Loucy (cell line): ENCODE data around the gene SLC22A16.

Experiments used
- H2AFZ ChIP-seq: fragments of 200-600 bp; sonication (generic); 2 replicates; pipeline ENCODE4 v1.6.0; 2016; ENCODE audit warnings: antibody characterized with exemption, mild to moderate bottlenecking, low read length, moderate library complexity
- H3F3A ChIP-seq: fragments of 200-600 bp; 2 replicates; pipeline ENCODE4 v1.6.0; 2016; ENCODE audit warnings: antibody characterized with exemption, low read depth, mild to moderate bottlenecking
- H3K27me3 ChIP-seq: fragments of 200-600 bp; sonication (generic); 2 replicates; pipeline ENCODE4 v1.6.1; 2014; ENCODE audit warnings: low read length, mild to moderate bottlenecking; ENCODE audit not compliant: insufficient read depth, poor library complexity, severe bottlenecking
- H3K36me3 ChIP-seq: fragments of 200-600 bp; sonication (generic); 2 replicates; pipeline ENCODE4 v1.6.1; 2016; ENCODE audit warnings: low read length; ENCODE audit not compliant: insufficient read depth
- H3K4me1 ChIP-seq: fragments of 200-600 bp; sonication (generic); 2 replicates; pipeline ENCODE4 v1.5.1; 2014; ENCODE audit warnings: low read length, mild to moderate bottlenecking; ENCODE audit not compliant: insufficient read depth, poor library complexity, severe bottlenecking
- H3K4me2 ChIP-seq: fragments of 200-600 bp; sonication (generic); 2 replicates; pipeline ENCODE4 v1.6.0; 2014; ENCODE audit warnings: antibody characterized with exemption, low read length, low read depth, mild to moderate bottlenecking; ENCODE audit not compliant: poor library complexity, severe bottlenecking
- H3K4me3 ChIP-seq: fragments of 200-600 bp; sonication (generic); 2 replicates; pipeline ENCODE4 v1.5.1; 2014; ENCODE audit warnings: low read length, mild to moderate bottlenecking, mixed read lengths; ENCODE audit not compliant: poor library complexity, severe bottlenecking
- H3K79me2 ChIP-seq: fragments of 200-600 bp; sonication (generic); 2 replicates; pipeline ENCODE4 v1.6.1; 2014; ENCODE audit warnings: low read length; ENCODE audit not compliant: insufficient read depth
- H3K9ac ChIP-seq: fragments of 200-600 bp; sonication (generic); 2 replicates; pipeline ENCODE4 v1.6.0; 2014; ENCODE audit warnings: mild to moderate bottlenecking, low read depth, low read length, moderate library complexity; ENCODE audit not compliant: poor library complexity, severe bottlenecking
- H3K9me2 ChIP-seq: fragments of 200-600 bp; sonication (generic); replicated peaks from 2 replicates; pipeline ENCODE4 v1.6.1; 2016; ENCODE audit warnings: low read depth, low read length, mixed read lengths
- H3K9me3 ChIP-seq: fragments of 200-600 bp; sonication (generic); 2 replicates; pipeline ENCODE4 v1.6.1; 2014; ENCODE audit warnings: mild to moderate bottlenecking, antibody characterized with exemption, low read length, low read depth; ENCODE audit not compliant: insufficient read depth
- H4K20me1 ChIP-seq: fragments of 200-600 bp; sonication (generic); 2 replicates; pipeline ENCODE4 v1.6.0; 2014; ENCODE audit warnings: antibody characterized with exemption, low read length, mild to moderate bottlenecking; ENCODE audit not compliant: insufficient read depth, poor library complexity, severe bottlenecking
- CTCF ChIP-seq: fragments of 200-600 bp; sonication (generic); conservative IDR thresholded peaks from 2 replicates; pipeline ENCODE4 v1.5.1; 2014; ENCODE audit warnings: mild to moderate bottlenecking, antibody characterized with exemption, low read length
- EZH2phosphoT487 ChIP-seq: fragments of 200-600 bp; IDR thresholded peaks from 2 replicates; pipeline ENCODE4 v1.6.1; 2018; ENCODE audit warnings: antibody characterized with exemption, mild to moderate bottlenecking, moderate library complexity, borderline replicate concordance

Gene SLC22A16

GRCh38 chr6:110395221-110395620 is 81.2 kb downstream of the SLC22A16 start:
- 0 out of 2 replicates have a peak, but pooled peaks cover under 1% of the 10 kb centered on the region for H3F3A ChIP-seq
- TF ChIP-seq CTCF (no peak), EZH2phosphoT487 (no peak)

GRCh38 chr6:110394409-110394808 is 82.0 kb downstream of the SLC22A16 start:
- no peaks in the 10 kb centered on the region for H3K9me3 ChIP-seq
- no peaks in the 10 kb centered on the region for H3K36me3 ChIP-seq
- no peak overlapping the region for H3K4me3 ChIP-seq
- H3K79me2 ChIP-seq = no peaks in the 10 kb centered on the region
- H3K27me3 ChIP-seq = no peaks in the 10 kb centered on the region
- H3K4me2 ChIP-seq = no peak overlapping the region
- H3K4me1 ChIP-seq = peaks cover 40% of the 10 kb centered on the region
- H3K9me2 ChIP-seq = no peaks in the 10 kb centered on the region
- H3F3A ChIP-seq = peaks cover 4% of the 10 kb centered on the region; the same call in 1 of the 2 replicates
- no peak overlapping the region for H2AFZ ChIP-seq
- TF ChIP-seq EZH2phosphoT487 (no peak), CTCF (no peak)
- H4K20me1 ChIP-seq = no peaks in the 10 kb centered on the region
- H3K9ac ChIP-seq = no peak overlapping the region

More at GRCh38 chr6:110395221-110395620, 81.2 kb downstream of the SLC22A16 start:
- Histone ChIP-seq H2AFZ (peak overlapping the region; percentile 69), H3K4me3 (no peak overlapping the region), H3K9ac (no peak overlapping the region), H3K9me2 (no peaks in the 10 kb centered on the region), H3K36me3 (no peaks in the 10 kb centered on the region), H3K27me3 (no peaks in the 10 kb centered on the region), H4K20me1 (no peaks in the 10 kb centered on the region), H3K79me2 (no peaks in the 10 kb centered on the region), H3K4me1 (peaks cover 32% of the 10 kb centered on the region), H3K4me2 (no peak overlapping the region), H3K9me3 (no peaks in the 10 kb centered on the region)

- Histone ChIP-seq H3K4me3 (no peak overlapping the region), H4K20me1 (no peaks in the 10 kb centered on the region), H2AFZ (no peak overlapping the region), H3F3A (peaks cover 11% of the 10 kb centered on the region; the same call in 1 of the 2 replicates), H3K36me3 (no peaks in the 10 kb centered on the region), H3K79me2 (no peaks in the 10 kb centered on the region), H3K4me2 (no peak overlapping the region), H3K4me1 (peaks cover 49% of the 10 kb centered on the region), H3K27me3 (no peaks in the 10 kb centered on the region), H3K9ac (no peak overlapping the region), H3K9me2 (no peaks in the 10 kb centered on the region), H3K9me3 (no peaks in the 10 kb centered on the region)
- TF ChIP-seq EZH2phosphoT487 (no peak), CTCF (no peak)
Measured at GRCh38 chr6:110392727-110393126, 83.7 kb downstream of the SLC22A16 start.
